GM18873 (cell line): ENCODE measurements around the gene ARL16.

Experiments
- ATAC-seq: cut with Tn5 transposase; IDR thresholded peaks from one replicate; pipeline ENCODE4 v1.9.1; 2021; ENCODE audit warnings: mild to moderate bottlenecking, moderate library complexity, moderate number of reproducible peaks; ENCODE audit not compliant: unreplicated experiment, low FRiP score

The ARL16 gene

DNA sequence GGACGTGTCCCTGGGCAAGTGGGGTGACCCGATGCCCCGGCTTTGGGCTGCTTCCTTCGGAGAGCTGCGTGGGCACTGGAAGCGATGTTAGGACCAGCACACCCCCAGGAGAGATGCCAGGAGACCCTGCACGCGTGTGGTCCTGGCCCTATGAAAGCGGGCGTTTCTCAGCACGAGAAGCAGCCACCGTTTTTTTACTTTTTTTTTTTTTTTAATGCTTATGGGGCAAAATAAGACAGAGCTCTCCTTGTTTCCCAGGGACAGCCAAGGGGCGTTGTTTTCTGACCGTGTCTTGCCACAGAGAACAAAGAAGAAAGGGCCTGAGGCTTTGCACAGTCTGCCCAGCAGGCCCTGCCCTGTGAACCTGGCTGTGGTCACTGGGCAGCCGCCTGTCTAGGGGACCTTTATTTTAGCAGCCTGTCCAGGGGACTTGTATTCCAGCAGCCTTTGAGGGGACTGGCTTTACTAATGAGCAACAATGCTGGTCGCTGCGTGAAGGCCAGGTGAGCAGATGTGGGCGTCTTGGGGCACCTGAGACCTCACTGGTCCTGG, 29.5 kb upstream of the ARL16 start:
- no peak for ATAC-seq

DNA sequence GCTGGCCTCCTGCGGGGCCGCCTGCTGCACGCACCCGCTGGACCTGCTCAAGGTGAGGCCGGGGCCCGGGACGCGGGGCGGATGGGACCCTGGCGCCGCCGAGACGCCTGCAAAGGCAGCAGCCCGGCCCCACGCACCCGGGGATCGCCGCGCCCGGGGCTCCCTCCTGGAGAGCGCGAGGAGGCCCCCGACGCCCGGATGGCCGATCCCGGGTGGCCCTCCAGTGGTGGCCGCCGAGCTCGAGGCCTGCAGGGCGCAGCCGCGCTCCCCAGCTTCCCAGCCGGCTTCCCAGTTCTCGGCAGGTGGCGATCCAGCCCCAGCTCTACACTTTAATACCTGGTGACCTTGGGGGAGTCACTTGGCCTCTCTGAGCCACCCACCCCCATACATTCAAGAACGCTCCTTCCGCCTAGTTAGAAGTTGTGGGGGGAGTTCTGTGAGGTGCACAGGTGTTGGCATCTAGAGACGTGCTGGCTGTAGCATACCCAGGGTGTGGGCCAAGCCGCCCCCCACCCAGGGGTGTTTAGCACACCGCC, 28.9 kb upstream of the ARL16 start:
- ATAC-seq: no peak

DNA sequence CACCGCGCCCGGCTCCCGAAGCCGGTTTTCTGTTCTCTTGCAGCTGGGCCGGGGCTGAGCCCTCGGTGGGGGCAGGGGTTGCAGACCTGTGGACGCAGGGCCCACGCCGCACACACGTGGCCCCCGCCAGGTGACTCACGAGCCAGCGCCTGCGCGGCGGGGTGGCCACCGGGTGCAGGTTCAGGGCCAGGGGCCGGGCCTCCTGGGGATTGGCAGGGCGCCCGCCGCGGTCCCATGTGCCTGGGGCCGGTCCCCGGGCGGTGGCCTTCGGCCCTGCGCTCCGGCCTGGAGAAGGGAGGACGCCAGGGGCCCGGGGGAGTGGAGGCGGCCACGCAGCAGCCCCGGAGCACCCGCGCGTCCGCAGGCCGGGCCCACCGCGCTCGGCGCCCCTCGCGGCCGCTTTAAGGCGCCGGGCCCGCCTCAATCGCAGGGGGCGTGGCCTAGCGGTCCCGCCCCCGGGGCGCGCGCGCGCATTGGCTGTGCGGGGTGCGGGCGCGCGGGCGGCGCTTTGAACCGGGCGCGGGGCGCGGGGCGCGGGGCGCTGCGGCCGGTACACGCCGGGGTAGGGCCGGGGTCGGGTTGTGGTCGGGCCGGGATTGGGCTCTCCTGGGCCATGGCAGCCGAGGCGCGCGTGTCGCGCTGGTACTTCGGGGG, 28.3 kb upstream of the ARL16 start, which contains the start of gene SLC25A10:
TSS of gene SLC25A10 (plus strand) at position 471 of the 654 bp plus-strand sequence. CDS start at position 614, 143 bp downstream.
- ATAC-seq: no peak

DNA sequence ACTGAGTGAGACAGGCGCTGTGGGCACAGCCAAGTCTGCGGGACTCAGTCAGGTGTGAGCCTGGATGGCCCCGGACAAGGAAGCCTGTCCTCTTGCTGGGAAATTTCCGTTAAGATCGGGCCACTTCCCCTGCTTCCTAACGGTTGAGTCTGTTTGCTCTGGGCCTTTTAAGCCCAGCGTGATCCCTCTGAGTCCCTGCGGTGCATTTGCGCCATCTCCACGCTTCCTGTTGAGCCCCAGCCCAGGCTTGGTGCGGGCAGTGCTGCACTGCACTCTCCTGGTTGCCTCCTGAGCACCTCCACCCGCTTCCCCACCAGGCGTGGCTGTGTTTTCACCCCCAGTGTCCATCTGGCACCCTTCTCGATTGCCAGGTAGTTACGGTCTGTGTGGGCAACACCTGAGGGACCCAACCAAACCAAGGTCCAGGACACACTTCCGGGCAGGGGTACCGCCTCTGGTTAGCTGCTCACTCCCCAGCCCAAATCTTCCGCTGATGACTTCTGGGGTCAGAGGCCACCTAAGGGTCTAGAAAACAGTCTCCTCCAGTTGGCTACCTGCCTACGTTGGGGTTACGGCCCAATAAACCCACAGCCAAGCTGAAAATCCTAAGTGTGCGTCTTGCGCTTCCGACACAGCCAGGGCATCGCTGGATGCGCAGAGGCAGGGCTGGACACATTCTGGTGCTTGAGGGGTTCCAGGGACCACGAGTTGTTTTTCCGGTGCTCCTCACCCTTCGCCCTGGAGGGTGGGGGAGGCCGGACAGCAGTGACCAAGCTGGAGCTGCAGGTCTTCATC, 27.1 kb upstream of the ARL16 start:
- ATAC-seq: no peak

DNA sequence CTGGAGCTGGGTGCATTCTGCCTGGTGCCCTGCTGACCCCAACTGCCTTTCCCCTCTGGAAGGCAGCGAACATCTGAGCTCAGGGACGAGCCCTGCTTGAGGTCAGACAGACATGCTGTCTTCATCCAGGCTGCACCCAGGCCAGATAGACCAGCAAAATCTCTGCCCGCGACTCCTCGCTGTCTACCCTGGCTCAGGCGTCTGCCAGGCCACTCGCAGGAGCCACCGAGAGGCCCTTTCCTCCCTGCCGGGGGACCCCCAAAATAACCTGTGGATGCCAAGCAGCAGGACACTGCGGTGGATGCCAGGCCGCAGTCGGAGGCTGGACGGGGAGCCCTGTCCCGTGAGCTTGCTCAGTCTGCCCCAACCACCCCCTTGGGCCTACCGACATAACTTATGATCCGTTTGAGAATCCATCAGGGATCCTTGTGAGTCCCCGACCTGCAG, 25.2 kb upstream of the ARL16 start:
- no peak for ATAC-seq

DNA sequence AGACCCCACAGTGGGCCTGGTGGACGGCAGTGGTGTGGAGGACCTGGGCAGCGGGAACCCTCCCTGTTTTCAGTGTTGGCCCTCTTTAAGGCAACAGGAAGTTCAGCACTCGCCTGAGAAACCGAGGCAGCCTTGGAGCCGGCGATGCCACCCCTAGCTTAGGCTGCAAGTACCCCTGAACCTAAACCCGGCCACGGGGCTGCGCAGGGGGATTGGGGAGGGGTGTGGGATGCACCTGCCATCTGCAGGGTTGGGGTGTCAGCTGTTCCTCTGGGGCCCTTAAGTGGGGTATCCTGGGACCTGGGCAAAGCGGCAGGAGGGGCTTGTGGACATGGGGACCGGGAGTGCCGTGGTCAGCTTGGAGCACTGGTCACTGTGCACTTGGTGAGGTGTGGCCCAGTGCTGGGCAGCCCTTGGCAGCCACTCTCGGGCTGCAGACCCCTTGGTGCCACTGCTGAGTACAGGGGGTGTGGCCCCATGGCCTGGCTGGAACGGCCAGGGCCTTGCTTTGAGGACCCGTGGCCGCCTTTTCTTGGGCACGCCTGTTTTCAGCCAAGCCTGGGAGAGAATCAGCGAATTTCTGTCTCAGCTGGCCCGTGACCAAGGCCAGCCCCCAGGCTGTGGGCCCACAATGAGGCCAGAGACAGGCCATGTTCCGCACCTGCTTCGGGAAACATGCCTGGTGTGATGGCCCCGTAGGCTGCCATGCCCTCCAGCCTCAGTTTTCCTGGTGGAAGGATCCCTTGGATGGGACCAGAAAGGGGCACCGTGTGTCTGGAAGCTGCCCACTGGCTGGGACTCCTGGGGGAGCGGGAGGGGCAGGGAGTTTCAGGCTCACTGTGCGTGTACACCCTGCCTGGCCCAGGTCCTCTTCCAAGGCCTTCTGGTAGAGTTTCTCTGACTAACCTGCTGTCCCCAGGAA, 24.4 kb upstream of the ARL16 start:
- ATAC-seq: no peak

DNA sequence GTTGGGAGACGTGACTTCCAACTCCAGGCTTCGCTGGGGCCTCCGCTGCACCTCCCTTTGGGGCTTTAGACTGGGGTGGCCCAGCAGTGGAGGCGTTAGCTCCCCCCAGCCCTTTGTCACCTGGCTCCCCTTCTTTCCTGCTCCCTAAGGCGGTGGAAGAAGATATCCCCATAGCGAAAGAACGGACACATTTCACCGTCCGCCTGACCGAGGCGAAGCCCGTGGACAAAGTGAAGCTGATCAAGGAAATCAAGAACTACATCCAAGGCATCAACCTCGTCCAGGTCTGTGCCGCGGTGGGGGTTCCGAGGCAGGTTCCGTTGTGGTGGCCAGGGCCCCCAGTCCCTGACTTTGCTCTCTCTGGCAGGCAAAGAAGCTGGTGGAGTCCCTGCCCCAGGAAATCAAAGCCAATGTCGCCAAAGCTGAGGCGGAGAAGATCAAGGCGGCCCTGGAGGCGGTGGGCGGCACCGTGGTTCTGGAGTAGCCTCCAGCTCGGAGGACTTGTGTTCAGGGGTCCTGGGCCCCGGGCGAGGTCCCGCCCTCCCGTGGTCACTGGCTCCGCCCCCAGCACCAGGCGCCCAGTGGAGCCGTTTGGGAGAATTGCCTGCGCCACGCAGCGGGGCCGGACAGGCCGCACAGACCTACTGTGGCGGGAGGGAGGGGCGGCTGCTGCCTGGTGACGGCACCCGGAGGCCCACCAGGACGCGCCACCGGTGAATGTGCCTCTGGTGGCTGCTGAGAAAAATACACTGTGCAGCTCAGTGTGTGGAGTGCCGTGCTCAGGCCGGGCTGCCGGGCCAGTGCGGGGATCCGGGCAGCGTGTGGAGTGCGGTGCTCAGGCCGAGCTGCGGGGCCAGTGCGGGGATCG, 23.4 kb upstream of the ARL16 start:
- no peak for ATAC-seq

DNA sequence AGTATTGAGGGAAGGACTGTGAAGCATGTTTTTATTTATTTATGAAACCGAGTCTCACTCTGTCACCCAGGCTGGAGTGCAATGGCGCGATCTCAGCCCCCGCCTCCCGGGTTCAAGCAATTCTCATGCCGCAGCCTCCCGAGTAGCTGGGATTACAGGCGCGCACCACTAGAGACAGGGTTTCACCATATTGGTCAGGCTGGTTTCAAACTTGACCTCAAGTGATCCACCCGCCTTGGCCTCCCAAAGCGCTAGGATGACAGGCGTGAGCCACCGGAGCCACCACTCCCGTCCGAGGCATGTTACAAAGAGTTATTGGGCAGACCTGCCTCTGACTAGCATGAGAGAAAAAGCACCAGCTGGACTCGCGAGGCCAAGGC, 22.6 kb upstream of the ARL16 start:
- ATAC-seq: no peak

DNA sequence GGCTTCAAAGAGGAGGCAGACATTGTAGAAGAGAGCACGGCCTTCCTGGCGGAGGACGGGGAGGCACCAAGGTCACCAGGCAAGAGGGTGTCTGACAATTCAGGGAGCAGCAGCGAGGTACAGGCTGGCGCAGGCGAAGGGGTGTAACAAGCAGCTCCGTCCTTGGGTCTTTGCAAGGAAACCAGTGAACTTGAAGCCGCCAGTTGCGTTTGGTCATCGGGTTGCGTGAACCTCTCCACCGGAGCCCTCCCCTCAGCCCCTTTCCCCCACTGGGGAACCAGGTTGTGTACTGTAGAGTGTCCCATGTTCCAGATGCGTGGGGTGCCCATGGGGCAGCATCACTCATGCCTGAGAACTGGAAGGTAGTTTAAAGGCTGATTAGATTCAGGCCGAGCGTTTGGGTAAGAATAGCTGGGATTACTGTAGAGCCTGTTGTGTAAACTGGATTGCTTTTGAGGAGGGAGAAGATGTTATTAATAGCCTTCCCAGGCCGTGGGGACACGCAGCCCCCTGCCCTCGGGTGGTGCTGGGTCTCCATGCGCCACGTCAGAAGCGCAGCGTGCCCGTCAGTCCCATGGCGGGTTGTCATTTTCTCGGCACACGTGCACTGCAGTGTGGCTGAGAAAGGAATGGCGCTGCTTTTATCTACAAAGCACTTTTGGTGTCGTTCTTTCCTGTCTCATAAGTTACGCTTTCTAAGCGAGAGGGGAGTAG, 22.1 kb upstream of the ARL16 start:
- no peak for ATAC-seq

DNA sequence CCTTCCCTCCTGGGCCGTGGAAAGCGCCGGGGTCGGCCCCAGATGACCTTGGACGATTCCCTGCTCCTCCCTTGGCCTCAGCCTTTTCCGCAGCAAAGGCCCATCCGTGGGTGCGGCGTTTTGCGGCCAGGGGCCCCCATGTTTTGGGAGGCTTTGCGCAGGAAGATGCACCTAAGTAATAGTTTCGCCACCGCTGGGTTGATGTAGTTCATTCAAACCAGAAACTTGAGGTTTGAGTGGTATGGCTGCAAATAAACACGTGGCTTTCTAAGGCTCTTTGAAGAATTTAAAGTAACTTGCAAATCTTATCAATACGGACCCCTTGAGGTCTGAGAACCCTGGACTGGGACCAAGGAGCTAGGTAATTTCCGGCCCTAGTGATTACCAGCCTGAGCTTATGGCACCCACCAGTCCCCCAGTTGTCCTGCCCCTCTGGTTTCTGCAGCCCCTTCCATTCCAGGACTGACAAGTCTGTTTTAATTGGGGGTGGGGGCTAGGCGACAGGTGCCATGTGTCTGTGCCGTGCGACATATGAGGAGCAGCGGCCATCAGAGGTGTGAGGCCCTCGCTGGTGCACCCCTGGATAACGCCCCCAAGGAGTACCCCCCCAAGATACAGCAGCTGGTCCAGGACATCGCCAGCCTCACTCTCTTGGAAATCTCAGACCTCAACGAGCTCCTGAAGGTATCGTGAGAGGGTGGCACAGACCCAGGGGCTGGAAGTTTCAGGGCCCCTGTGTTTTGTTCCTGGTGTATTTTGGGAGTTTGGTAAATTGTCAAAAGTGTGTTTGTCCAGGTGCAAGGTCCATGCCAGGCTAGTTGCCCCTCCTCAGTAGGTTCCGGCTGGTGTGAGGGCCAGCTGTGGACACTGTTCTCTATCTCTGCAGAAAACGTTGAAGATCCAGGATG, 20.4 kb upstream of the ARL16 start:
- ATAC-seq: no peak

DNA sequence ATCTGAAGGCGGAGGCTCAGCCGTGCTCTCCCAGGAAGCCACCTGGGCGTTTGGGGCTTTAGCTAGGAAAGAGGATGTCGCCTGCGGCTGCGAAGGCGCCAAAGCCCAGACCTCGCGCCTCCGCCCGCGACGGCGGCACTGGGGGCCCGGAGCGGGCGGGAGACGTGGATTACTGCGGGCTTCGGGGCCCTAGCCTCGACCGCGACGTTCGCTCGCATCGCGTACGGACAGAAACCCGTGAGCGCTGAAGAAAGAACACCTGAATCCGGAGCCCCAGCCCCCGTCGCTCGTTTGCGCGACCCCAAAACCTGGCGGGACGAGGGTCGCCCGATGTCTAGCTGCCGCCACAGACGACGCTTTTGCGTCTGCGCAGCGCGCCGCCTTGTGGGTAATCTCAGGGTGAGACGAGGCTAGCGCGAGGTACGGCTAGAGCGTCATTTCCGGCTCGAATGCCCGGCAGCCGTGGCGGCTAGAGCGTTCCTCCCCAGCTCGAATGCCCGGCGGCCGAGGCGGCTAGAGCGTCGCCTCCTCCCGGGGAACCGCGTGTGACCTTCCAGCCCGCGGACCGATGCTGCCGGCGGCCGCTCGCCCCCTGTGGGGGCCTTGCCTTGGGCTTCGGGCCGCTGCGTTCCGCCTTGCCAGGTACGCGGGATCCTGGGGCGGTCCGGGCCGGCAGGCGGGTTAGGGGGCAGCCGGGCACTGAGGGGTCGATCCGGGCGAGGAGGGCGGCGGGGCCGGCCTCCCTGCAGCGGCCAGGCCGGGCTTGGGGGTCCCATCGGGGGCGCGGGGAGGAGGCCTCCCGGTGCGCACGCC, 19.5 kb upstream of the ARL16 start, which contains the start of gene MRPL12:
TSS of gene MRPL12 (plus strand) at position 434 of the 813 bp plus-strand sequence. CDS start at position 569, 135 bp downstream.
- peak; percentile 75 for ATAC-seq

DNA sequence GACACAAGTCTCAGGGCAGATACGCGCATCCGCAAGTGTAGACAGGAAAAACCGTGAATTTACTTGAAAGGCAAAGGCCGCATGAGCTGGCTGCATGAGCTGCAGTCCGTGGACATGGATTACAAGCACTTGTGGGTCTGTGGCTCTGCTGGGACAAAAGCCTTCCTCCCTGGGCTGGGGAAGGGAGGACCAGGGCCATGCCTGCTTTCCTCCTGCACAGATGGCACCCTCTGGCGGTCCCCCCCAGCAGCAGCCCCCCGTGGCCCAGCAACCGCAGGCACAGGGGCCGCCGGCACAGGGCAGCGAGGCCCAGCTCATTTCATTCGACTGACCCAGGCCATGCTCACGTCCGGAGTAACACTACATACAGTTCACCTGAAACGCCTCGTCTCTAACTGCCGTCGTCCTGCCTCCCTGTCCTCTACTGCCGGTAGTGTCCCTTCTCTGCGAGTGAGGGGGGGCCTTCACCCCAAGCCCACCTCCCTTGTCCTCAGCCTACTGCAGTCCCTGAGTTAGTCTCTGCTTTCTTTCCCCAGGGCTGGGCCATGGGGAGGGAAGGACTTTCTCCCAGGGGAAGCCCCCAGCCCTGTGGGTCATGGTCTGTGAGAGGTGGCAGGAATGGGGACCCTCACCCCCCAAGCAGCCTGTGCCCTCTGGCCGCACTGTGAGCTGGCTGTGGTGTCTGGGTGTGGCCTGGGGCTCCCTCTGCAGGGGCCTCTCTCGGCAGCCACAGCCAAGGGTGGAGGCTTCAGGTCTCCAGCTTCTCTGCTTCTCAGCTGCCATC, 17.9 kb upstream of the ARL16 start:
- ATAC-seq: no peak

DNA sequence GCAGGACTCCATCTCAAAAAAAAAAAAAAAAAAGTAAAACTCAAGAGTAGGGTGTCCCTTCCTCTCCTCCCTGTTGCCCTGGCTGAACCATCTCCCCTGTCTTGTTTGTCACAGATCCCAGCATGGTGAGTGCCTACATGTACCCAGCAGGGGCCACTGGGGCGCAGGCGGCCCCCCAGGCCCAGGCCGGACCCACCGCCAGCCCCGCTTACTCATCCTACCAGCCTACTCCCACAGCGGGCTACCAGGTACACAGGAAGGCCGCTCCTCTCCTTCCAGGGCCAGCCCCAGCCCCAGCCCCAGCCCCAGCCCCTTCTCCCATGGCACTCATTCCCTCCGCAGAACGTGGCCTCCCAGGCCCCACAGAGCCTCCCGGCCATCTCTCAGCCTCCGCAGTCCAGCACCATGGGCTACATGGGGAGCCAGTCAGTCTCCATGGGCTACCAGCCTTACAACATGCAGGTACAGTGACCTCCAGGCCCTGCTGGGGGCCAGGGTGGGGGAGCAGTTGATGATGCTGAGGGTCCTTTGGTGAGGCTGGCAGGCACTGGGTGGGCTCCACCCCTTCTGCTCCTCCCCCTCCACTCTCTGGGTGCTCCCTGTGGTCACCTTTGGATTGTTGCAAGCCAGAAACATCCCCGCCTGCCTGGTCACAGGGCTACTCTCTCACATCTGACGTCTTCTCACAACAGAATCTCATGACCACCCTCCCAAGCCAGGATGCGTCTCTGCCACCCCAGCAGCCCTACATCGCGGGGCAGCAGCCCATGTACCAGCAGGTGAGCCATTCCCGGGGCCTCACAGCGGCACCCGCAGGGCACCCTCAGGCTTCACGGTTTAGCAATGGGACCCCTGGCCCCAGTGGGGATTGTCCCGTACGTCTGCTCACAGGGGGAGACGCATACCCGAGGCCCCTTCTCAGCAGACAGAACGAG, 17.0 kb upstream of the ARL16 start:
- ATAC-seq: no peak

DNA sequence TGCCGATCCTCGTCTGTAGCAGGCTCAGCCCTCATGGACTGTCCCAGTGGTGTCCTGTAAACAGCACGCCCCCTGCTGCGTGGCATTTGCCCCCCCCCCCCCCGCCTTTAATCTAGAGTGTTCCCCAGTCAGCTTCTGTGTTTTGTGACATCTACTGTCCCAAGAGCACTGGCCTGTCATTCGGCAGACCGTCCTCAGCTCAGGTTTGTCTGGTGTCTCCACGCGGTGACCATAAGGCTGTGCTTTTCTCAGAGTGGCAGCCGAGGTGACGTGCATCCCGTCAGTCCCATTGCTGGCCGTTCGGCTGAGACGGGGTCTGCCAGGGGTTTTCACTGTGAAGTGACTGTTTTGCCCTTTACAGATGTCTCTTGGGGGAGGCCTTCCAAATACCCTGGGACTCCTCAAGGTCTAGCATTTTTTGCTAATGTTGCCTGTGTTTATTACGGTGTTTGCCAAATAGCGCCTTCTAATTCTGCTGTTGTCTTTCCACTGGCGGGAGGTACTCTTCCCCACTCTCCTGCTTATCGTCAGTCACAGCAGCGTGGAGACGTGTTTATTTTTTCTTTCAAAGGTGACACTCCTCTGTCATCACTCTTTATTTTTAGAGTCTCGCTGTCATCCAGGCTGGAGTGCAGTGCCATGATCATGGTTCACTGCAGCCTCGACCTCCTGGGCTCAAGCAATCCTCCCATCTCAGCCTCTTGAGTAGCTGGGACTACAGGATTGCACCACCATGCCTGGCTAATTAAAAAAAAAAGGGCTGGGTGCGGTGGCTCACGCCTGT, 13.9 kb upstream of the ARL16 start:
- ATAC-seq: no peak
